Stomach (tissue), 4 donors: ENCODE data around the gene PTRH2.

Experiments
- EP300 ChIP-seq: sonication (generic); formaldehyde crosslinking; IDR thresholded peaks from one replicate; pipeline ENCODE4 v1.6.1; 2017; ENCODE audit warnings: antibody characterized with exemption
- POLR2A ChIP-seq, 4 donors: fragments of 450-650 bp; IDR thresholded peaks; one replicate each; pipeline ENCODE4 v1.6.1; 2016; ENCODE audit warnings: antibody characterized with exemption in 4 of 4, control low read depth in 2 of 4, mild to moderate bottlenecking in 1 of 4, moderate library complexity in 1 of 4
- POLR2AphosphoS5 ChIP-seq, 3 donors: sonication (generic); formaldehyde crosslinking; IDR thresholded peaks; one replicate each; pipeline ENCODE4 v1.6.1; 2016; ENCODE audit warnings: antibody characterized with exemption in 3 of 3
- TF ChIP-seq, protein P1 (sequence below), 7 experiments: fragments of 450-650 bp in 4 of 7; fragments of 200-600 bp in 3 of 7; sonication (generic) in 3 of 7; IDR thresholded peaks; one replicate each; pipeline ENCODE4 v1.5.1; 2016 to 2019; ENCODE audit warnings: antibody characterized with exemption in 7 of 7, control low read depth in 2 of 7, mild to moderate bottlenecking in 1 of 7

DNA sequence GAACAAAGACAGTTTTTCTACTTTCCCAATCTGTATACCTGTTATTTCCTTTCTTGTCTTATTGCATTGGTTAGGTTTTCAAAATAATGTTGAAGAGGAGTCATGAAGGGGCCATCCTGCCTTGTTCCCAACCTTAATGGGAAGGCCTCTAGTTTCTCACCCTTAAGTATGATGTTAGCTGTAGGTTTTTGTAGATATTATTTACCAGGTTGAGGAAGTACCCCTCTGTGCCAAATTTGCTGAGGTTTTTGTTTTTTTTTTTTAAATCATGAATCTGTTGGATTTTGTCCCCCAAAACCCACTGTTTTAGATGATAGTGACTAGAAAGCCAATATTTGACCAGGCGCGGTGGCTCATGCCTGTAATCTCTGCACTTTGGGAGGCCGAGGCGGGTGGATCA is 36.6 kb upstream of the PTRH2 start:
- TF ChIP-seq, protein P1, sequence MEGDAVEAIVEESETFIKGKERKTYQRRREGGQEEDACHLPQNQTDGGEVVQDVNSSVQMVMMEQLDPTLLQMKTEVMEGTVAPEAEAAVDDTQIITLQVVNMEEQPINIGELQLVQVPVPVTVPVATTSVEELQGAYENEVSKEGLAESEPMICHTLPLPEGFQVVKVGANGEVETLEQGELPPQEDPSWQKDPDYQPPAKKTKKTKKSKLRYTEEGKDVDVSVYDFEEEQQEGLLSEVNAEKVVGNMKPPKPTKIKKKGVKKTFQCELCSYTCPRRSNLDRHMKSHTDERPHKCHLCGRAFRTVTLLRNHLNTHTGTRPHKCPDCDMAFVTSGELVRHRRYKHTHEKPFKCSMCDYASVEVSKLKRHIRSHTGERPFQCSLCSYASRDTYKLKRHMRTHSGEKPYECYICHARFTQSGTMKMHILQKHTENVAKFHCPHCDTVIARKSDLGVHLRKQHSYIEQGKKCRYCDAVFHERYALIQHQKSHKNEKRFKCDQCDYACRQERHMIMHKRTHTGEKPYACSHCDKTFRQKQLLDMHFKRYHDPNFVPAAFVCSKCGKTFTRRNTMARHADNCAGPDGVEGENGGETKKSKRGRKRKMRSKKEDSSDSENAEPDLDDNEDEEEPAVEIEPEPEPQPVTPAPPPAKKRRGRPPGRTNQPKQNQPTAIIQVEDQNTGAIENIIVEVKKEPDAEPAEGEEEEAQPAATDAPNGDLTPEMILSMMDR (IDR thresholded peaks at IDR 0.05): no peak
- no peak for TF ChIP-seq EP300
- no peak for TF ChIP-seq POLR2A (IDR thresholded peaks at IDR 0.05)
- TF ChIP-seq POLR2AphosphoS5 (IDR thresholded peaks at IDR 0.05): no peak
